ENCODE measurements around the gene OR2S2. TPM values are rescaled to one million over a fixed set of nuclear protein-coding genes. Genes with fewer than 3 reads are reported as not detected.

The OR2S2 gene
- total RNA-seq, 1 donor from 2014 or later: not detected

GRCh38 chr9:35910613-35911359 lies 47.2 kb downstream of the OR2S2 start:
- Mint-ChIP-seq H3K27me3 (peaks cover 22% of the 10 kb centered on the region), H3K36me3 (ENCODE audit: low read depth) (no peaks in the 10 kb centered on the region), H3K27ac (no peak overlapping the region), H3K4me3 (no peak overlapping the region), H3K4me1 (peaks cover 3% of the 10 kb centered on the region), H3K9me3 (no peaks in the 10 kb centered on the region)
- intact Hi-C loops (cut with micrococcal nuclease): no loop called here
- ChIA-PET POLR2A (no interaction called here), CTCF (interaction anchor here (2.6 kb wide), 1 partner anchor 35 kb away, joined by 9 read pairs; no protein-coding TSS in a partner anchor)
- DNase-seq (no peak), ATAC-seq (ENCODE audit: low read depth) (no peak)
- no peak for TF ChIP-seq CTCF (IDR thresholded peaks at IDR 0.05)

- ATAC-seq (ENCODE audit: low read depth) (no peak), DNase-seq (no peak)
- intact Hi-C loops (cut with micrococcal nuclease): no loop called here
- POLR2A ChIA-PET: no interaction called here
- Mint-ChIP-seq H3K27me3 (peaks cover 22% of the 10 kb centered on the region), H3K27ac (no peak overlapping the region), H3K36me3 (ENCODE audit: low read depth) (no peaks in the 10 kb centered on the region), H3K4me1 (peaks cover 3% of the 10 kb centered on the region), H3K4me3 (no peak overlapping the region), H3K9me3 (no peaks in the 10 kb centered on the region)
- CTCF ChIA-PET: interaction anchor here (2.6 kb wide), 1 partner anchor 36 kb away, joined by 9 read pairs; no protein-coding TSS in a partner anchor
- no peak for TF ChIP-seq CTCF (IDR thresholded peaks at IDR 0.05)
Measured at GRCh38 chr9:35909687-35910612, 48.0 kb downstream of the OR2S2 start.

GRCh38 chr9:35909274-35909673 lies 48.7 kb downstream of the OR2S2 start, which contains the start of gene SPAAR:
SPAAR (plus strand) TSS chr9:35909490; CDS start chr9:35910464, 974 bp downstream.
- no peak within 1 kb of the TSS for H3K4me3 Mint-ChIP-seq
- no peak for ATAC-seq (ENCODE audit: low read depth)
- H3K36me3 Mint-ChIP-seq (ENCODE audit: low read depth): no peaks in the 10 kb centered on the region
- H3K27ac Mint-ChIP-seq: no peak within 1 kb of the TSS
- POLR2A ChIA-PET: no interaction called here
- H3K27me3 Mint-ChIP-seq: peaks cover 22% of the 10 kb centered on the region
- CTCF ChIA-PET: interaction anchor here (2.6 kb wide), 1 partner anchor 36 kb away, joined by 9 read pairs; no protein-coding TSS in a partner anchor
- DNase-seq: no peak
- intact Hi-C loops (cut with micrococcal nuclease): no loop called here
- H3K9me3 Mint-ChIP-seq: no peaks in the 10 kb centered on the region
- TF ChIP-seq CTCF (IDR thresholded peaks at IDR 0.05): no peak
- H3K4me1 Mint-ChIP-seq: peaks cover 3% of the 10 kb centered on the region

- ATAC-seq (ENCODE audit: low read depth) (no peak), DNase-seq (no peak)
- H3K27me3 Mint-ChIP-seq: peaks cover 22% of the 10 kb centered on the region
- peaks cover 3% of the 10 kb centered on the region for H3K4me1 Mint-ChIP-seq
- H3K27ac Mint-ChIP-seq: no peak overlapping the region
- intact Hi-C loops (cut with micrococcal nuclease): no loop called here
- POLR2A ChIA-PET: no interaction called here
- H3K9me3 Mint-ChIP-seq: no peaks in the 10 kb centered on the region
- CTCF ChIA-PET: interaction anchor here (1.2 to 2.6 kb wide), 2 partner anchors 37 to 115 kb away, joined by 4 to 9 read pairs; no protein-coding TSS in a partner anchor
- no peak for TF ChIP-seq CTCF (IDR thresholded peaks at IDR 0.05)
- no peaks in the 10 kb centered on the region for H3K36me3 Mint-ChIP-seq (ENCODE audit: low read depth)
- no peak overlapping the region for H3K4me3 Mint-ChIP-seq
Measured at GRCh38 chr9:35908504-35909125, 49.3 kb downstream of the OR2S2 start.
